ENCODE results near the gene PLEKHO2. TPM values are rescaled to one million over a fixed set of nuclear protein-coding genes. Genes with fewer than 3 reads are reported as not detected.

Gene PLEKHO2
- polyA plus RNA-seq, 1 donor = 16.2 TPM

GRCh38 chr15:64844576-64845145 is 2.9 kb downstream of the PLEKHO2 start:
- Histone ChIP-seq H3K27ac (ENCODE audit: low read length) (no peak overlapping the region), H3K27me3 (ENCODE audit: control insufficient read depth, insufficient read depth, low read length) (no peaks in the 10 kb centered on the region), H3K4me3 (ENCODE audit: low read length) (no peak overlapping the region), H3K4me1 (ENCODE audit: control insufficient read depth, insufficient read depth, low read length) (peaks cover 32% of the 10 kb centered on the region), H3K36me3 (ENCODE audit: control insufficient read depth, insufficient read depth, low read length) (peaks cover 11% of the 10 kb centered on the region), H3K9me3 (ENCODE audit: control insufficient read depth, low read depth, low read length) (no peaks in the 10 kb centered on the region)
- DNase-seq = no peak
- WGBS (ENCODE audit: insufficient coverage, low lambda C conversion rate) = no CpG with 5 or more reads among the region's 8 CpGs

GRCh38 chr15:64845183-64845611 is 3.5 kb downstream of the PLEKHO2 start:
- Histone ChIP-seq H3K4me3 (ENCODE audit: low read length) (no peak overlapping the region), H3K36me3 (ENCODE audit: control insufficient read depth, insufficient read depth, low read length) (peaks cover 14% of the 10 kb centered on the region), H3K27me3 (ENCODE audit: control insufficient read depth, insufficient read depth, low read length) (no peaks in the 10 kb centered on the region), H3K9me3 (ENCODE audit: control insufficient read depth, low read depth, low read length) (no peaks in the 10 kb centered on the region), H3K4me1 (ENCODE audit: control insufficient read depth, insufficient read depth, low read length) (peaks cover 32% of the 10 kb centered on the region), H3K27ac (ENCODE audit: low read length) (no peak overlapping the region)
- no peak for DNase-seq
- WGBS (ENCODE audit: insufficient coverage, low lambda C conversion rate) = no CpG with 5 or more reads among the region's 2 CpGs

GRCh38 chr15:64845831-64846595 is 4.3 kb downstream of the PLEKHO2 start:
- Histone ChIP-seq H3K4me1 (ENCODE audit: control insufficient read depth, insufficient read depth, low read length) (peaks cover 30% of the 10 kb centered on the region), H3K9me3 (ENCODE audit: control insufficient read depth, low read depth, low read length) (no peaks in the 10 kb centered on the region), H3K4me3 (ENCODE audit: low read length) (no peak overlapping the region), H3K27me3 (ENCODE audit: control insufficient read depth, insufficient read depth, low read length) (no peaks in the 10 kb centered on the region), H3K36me3 (ENCODE audit: control insufficient read depth, insufficient read depth, low read length) (peaks cover 22% of the 10 kb centered on the region), H3K27ac (ENCODE audit: low read length) (no peak overlapping the region)
- no peak for DNase-seq
- no CpG with 5 or more reads among the region's 13 CpGs for WGBS (ENCODE audit: insufficient coverage, low lambda C conversion rate)

- no peak for DNase-seq
- H3K4me1 ChIP-seq (ENCODE audit: control insufficient read depth, insufficient read depth, low read length) = peaks cover 32% of the 10 kb centered on the region
- no peak overlapping the region for H3K4me3 ChIP-seq (ENCODE audit: low read length)
- H3K27me3 ChIP-seq (ENCODE audit: control insufficient read depth, insufficient read depth, low read length) = no peaks in the 10 kb centered on the region
- H3K36me3 ChIP-seq (ENCODE audit: control insufficient read depth, insufficient read depth, low read length) = peaks cover 26% of the 10 kb centered on the region
- H3K9me3 ChIP-seq (ENCODE audit: control insufficient read depth, low read depth, low read length) = no peaks in the 10 kb centered on the region
- WGBS (ENCODE audit: insufficient coverage, low lambda C conversion rate) = 83% methylated on average over 1 of the region's 3 CpGs
- no peak overlapping the region for H3K27ac ChIP-seq (ENCODE audit: low read length)
These were observed 5.3 kb downstream of the PLEKHO2 start for GRCh38 chr15:64847016-64847415.

- H3K36me3 ChIP-seq (ENCODE audit: control insufficient read depth, insufficient read depth, low read length) = peaks cover 27% of the 10 kb centered on the region
- H3K9me3 ChIP-seq (ENCODE audit: control insufficient read depth, low read depth, low read length) = no peaks in the 10 kb centered on the region
- DNase-seq = no peak
- no peak overlapping the region for H3K27ac ChIP-seq (ENCODE audit: low read length)
- no CpG with 5 or more reads among the region's 3 CpGs for WGBS (ENCODE audit: insufficient coverage, low lambda C conversion rate)
- H3K4me1 ChIP-seq (ENCODE audit: control insufficient read depth, insufficient read depth, low read length) = peaks cover 30% of the 10 kb centered on the region
- H3K4me3 ChIP-seq (ENCODE audit: low read length) = no peak overlapping the region
- no peaks in the 10 kb centered on the region for H3K27me3 ChIP-seq (ENCODE audit: control insufficient read depth, insufficient read depth, low read length)
These were observed 5.7 kb downstream of the PLEKHO2 start for GRCh38 chr15:64847448-64847847.

GRCh38 chr15:64847876-64848716 is 6.4 kb downstream of the PLEKHO2 start:
- no peaks in the 10 kb centered on the region for H3K9me3 ChIP-seq (ENCODE audit: control insufficient read depth, low read depth, low read length)
- H3K27me3 ChIP-seq (ENCODE audit: control insufficient read depth, insufficient read depth, low read length) = no peaks in the 10 kb centered on the region
- peaks cover 27% of the 10 kb centered on the region for H3K36me3 ChIP-seq (ENCODE audit: control insufficient read depth, insufficient read depth, low read length)
- H3K4me1 ChIP-seq (ENCODE audit: control insufficient read depth, insufficient read depth, low read length) = peaks cover 24% of the 10 kb centered on the region
- no peak overlapping the region for H3K4me3 ChIP-seq (ENCODE audit: low read length)
- 70% methylated on average over 2 of the region's 8 CpGs for WGBS (ENCODE audit: insufficient coverage, low lambda C conversion rate)
- H3K27ac ChIP-seq (ENCODE audit: low read length) = no peak overlapping the region
- DNase-seq = no peak

GRCh38 chr15:64850778-64851502 is 9.2 kb downstream of the PLEKHO2 start:
- Histone ChIP-seq H3K27me3 (ENCODE audit: control insufficient read depth, insufficient read depth, low read length) (no peaks in the 10 kb centered on the region), H3K27ac (ENCODE audit: low read length) (peak overlapping the region; percentile 24), H3K4me3 (ENCODE audit: low read length) (no peak overlapping the region), H3K4me1 (ENCODE audit: control insufficient read depth, insufficient read depth, low read length) (peaks cover 4% of the 10 kb centered on the region), H3K36me3 (ENCODE audit: control insufficient read depth, insufficient read depth, low read length) (peaks cover 51% of the 10 kb centered on the region), H3K9me3 (ENCODE audit: control insufficient read depth, low read depth, low read length) (no peaks in the 10 kb centered on the region)
- DNase-seq = no peak
- WGBS (ENCODE audit: insufficient coverage, low lambda C conversion rate) = no CpG with 5 or more reads among the region's 4 CpGs

- no peaks in the 10 kb centered on the region for H3K27me3 ChIP-seq (ENCODE audit: control insufficient read depth, insufficient read depth, low read length)
- H3K4me3 ChIP-seq (ENCODE audit: low read length) = no peak overlapping the region
- H3K27ac ChIP-seq (ENCODE audit: low read length) = peak overlapping the region; percentile 24
- H3K4me1 ChIP-seq (ENCODE audit: control insufficient read depth, insufficient read depth, low read length) = peaks cover 10% of the 10 kb centered on the region
- no CpG with 5 or more reads among the region's 6 CpGs for WGBS (ENCODE audit: insufficient coverage, low lambda C conversion rate)
- peak in 1 of 2 donors; percentile 31 for DNase-seq
- peaks cover 55% of the 10 kb centered on the region for H3K36me3 ChIP-seq (ENCODE audit: control insufficient read depth, insufficient read depth, low read length)
- no peaks in the 10 kb centered on the region for H3K9me3 ChIP-seq (ENCODE audit: control insufficient read depth, low read depth, low read length)
These were observed 9.8 kb downstream of the PLEKHO2 start for GRCh38 chr15:64851503-64851840.

- H3K27me3 ChIP-seq (ENCODE audit: control insufficient read depth, insufficient read depth, low read length) = no peaks in the 10 kb centered on the region
- no peak overlapping the region for H3K4me3 ChIP-seq (ENCODE audit: low read length)
- H3K36me3 ChIP-seq (ENCODE audit: control insufficient read depth, insufficient read depth, low read length) = peaks cover 49% of the 10 kb centered on the region
- no CpG with 5 or more reads among the region's 4 CpGs for WGBS (ENCODE audit: insufficient coverage, low lambda C conversion rate)
- no peak overlapping the region for H3K27ac ChIP-seq (ENCODE audit: low read length)
- no peaks in the 10 kb centered on the region for H3K9me3 ChIP-seq (ENCODE audit: control insufficient read depth, low read depth, low read length)
- no peak for DNase-seq
- H3K4me1 ChIP-seq (ENCODE audit: control insufficient read depth, insufficient read depth, low read length) = peaks cover 24% of the 10 kb centered on the region
These were observed 12.3 kb downstream of the PLEKHO2 start for GRCh38 chr15:64854041-64854440.

- H3K27me3 ChIP-seq (ENCODE audit: control insufficient read depth, insufficient read depth, low read length) = no peaks in the 10 kb centered on the region
- H3K9me3 ChIP-seq (ENCODE audit: control insufficient read depth, low read depth, low read length) = no peaks in the 10 kb centered on the region
- no peak overlapping the region for H3K4me3 ChIP-seq (ENCODE audit: low read length)
- whole genome bisulfite sequencing (ENCODE audit: insufficient coverage, low lambda C conversion rate) = no CpG with 5 or more reads among the region's 3 CpGs
- peaks cover 48% of the 10 kb centered on the region for H3K36me3 ChIP-seq (ENCODE audit: control insufficient read depth, insufficient read depth, low read length)
- peaks cover 24% of the 10 kb centered on the region for H3K4me1 ChIP-seq (ENCODE audit: control insufficient read depth, insufficient read depth, low read length)
- no peak overlapping the region for H3K27ac ChIP-seq (ENCODE audit: low read length)
- no peak for DNase-seq
These were observed 12.8 kb downstream of the PLEKHO2 start for GRCh38 chr15:64854526-64854925.
